IPS-15b (cell line): ENCODE measurements around the gene ECPAS.
"Not testable (repeated sequence)": the region's sequence is repeated elsewhere in the genome, so short reads cannot be mapped to it uniquely, and the experiment has no call there.

Experiments
- H3K27me3 ChIP-seq: one replicate; pipeline ENCODE4 v1.6.1; 2013; ENCODE audit warnings: low read length; ENCODE audit not compliant: control insufficient read depth, insufficient read depth
- H3K36me3 ChIP-seq: one replicate; pipeline ENCODE4 v1.6.1; 2013; ENCODE audit warnings: low read length; ENCODE audit not compliant: control insufficient read depth, insufficient read depth
- H3K4me1 ChIP-seq: one replicate; pipeline ENCODE4 v1.6.1; 2013; ENCODE audit warnings: mild to moderate bottlenecking, low read length; ENCODE audit not compliant: control insufficient read depth, insufficient read depth
- H3K4me3 ChIP-seq: one replicate; pipeline ENCODE4 v1.5.1; 2013; ENCODE audit warnings: low read depth, low read length
- H3K9ac ChIP-seq: one replicate; pipeline ENCODE4 v1.6.1; 2013; ENCODE audit warnings: low read depth, mild to moderate bottlenecking, low read length
- H3K9me3 ChIP-seq: one replicate; pipeline ENCODE4 v1.6.1; 2013; ENCODE audit warnings: mild to moderate bottlenecking, low read length; ENCODE audit not compliant: control insufficient read depth, insufficient read depth

Gene ECPAS

DNA sequence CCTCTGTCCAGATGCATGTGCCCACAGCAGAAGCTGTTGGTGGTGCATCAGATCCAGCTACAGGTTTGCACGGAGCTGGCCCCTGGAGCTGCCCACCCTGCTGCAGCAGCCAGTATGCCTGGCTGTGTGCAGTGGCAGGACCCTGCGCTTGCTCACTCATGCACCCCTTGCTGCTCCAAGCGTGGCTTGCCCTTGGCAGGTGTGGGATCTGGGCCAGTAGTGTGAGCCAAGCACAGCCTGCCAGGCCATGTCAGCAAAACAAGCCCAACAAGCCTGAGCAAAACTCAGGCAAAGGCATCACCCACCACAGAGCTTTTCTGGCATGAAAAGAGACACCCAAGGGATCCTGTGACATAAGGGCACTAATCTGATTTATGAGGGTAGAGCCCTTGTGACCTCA is 18.3 kb upstream of the ECPAS start:
- Histone ChIP-seq H3K4me1 (no peaks in the 10 kb centered on the region), H3K27me3 (no peaks in the 10 kb centered on the region), H3K4me3 (no peak overlapping the region), H3K36me3 (no peaks in the 10 kb centered on the region), H3K9me3 (no peaks in the 10 kb centered on the region), H3K9ac (no peak overlapping the region)

DNA sequence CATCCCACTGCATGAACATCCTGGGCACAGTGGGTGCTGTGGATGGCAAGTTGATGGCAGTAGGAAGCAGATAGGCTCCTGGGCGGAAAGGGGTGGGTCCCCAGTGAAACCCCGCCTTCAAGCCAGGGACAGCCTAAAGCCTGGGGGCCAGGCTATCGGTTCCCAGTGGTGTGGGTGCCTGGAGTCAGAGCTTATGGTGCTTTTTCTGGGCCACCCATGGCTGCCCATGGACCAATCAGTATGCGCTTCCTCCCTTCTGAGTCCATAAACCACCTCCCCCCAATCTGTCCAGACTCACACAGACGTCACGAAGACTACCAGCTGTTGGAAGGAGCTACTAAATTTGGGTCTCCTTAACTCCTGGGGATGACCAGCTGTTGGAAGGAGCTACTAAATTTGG is 17.5 kb upstream of the ECPAS start:
- H3K27me3 ChIP-seq = no peaks in the 10 kb centered on the region
- no peaks in the 10 kb centered on the region for H3K4me1 ChIP-seq
- H3K9ac ChIP-seq = no peak overlapping the region
- H3K9me3 ChIP-seq = no peaks in the 10 kb centered on the region
- H3K36me3 ChIP-seq = no peaks in the 10 kb centered on the region
- no peak overlapping the region for H3K4me3 ChIP-seq

DNA sequence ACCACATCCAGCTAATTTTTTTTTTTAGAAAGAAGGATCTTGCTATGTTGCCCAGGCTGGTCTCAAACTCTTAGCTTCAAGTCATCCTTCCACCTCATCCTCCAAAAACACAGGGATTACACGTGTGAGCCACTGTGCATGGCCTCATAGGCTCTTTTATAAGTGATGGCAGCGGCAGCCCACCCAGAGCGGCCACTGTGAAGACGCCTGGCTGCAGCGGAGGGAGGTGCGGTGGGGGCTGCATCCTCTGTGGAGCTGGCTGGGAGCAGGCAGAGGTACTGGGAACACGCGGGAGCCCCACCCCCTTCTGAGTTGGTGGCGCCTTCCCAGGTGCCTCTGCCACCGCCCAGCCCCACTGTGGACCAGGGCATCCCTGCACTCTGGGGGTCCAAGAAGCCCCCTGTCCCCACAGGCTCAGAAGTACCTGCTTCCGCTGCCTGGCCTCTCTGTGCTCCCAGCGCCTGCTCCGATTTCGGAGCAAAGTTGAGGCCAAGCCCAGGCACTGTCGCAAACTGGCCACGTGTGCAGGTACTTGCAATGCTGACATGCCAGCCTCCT is 16.9 kb upstream of the ECPAS start:
- H3K9me3 ChIP-seq = no peaks in the 10 kb centered on the region
- no peaks in the 10 kb centered on the region for H3K27me3 ChIP-seq
- H3K4me1 ChIP-seq = no peaks in the 10 kb centered on the region
- H3K36me3 ChIP-seq = no peaks in the 10 kb centered on the region
- H3K4me3 ChIP-seq = no peak overlapping the region
- no peak overlapping the region for H3K9ac ChIP-seq

DNA sequence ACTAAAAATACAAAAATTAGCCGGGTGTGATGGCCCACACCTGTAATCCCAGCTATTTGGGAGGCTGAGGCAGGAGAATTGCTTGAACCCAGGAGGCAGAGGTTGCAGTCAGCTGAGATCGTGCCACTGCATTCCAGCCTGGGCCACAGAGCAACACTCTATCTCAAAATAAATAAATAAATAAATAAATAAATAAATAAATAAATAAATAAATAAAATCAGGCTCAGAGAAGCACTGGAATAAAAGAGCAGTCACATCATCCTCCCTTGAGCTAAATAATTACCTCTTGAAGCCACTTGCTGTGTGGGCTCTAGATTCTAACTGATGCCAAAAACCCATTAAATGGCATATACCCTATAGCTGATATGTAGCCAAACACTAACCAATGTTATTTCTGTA is 13.0 kb upstream of the ECPAS start:
- not testable (repeated sequence) for H3K9ac ChIP-seq, H3K36me3 ChIP-seq, H3K9me3 ChIP-seq, H3K27me3 ChIP-seq, H3K4me1 ChIP-seq, H3K4me3 ChIP-seq

DNA sequence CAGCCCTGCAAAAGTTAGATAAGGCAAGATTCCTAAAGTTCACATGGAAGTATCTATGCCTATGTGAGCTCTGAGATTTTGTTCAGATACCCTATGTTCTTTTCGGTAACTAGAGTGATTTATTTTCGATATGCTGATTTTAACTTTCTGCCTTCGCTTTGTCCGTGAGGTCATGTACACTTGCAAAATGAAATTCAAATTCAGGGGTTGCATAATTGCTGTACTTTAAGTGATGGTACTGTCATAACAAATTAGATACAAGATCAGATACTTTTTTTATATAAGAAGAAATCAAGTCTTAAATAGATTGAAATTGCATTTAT is 350 bp upstream of the ECPAS start:
- H3K27me3 ChIP-seq = no peaks in the 10 kb centered on the region
- H3K9ac ChIP-seq = peak overlapping the region; percentile 82
- H3K36me3 ChIP-seq = no peaks in the 10 kb centered on the region
- H3K4me3 ChIP-seq = peak overlapping the region; percentile 71
- H3K4me1 ChIP-seq = peaks cover 3% of the 10 kb centered on the region
- H3K9me3 ChIP-seq = no peaks in the 10 kb centered on the region

DNA sequence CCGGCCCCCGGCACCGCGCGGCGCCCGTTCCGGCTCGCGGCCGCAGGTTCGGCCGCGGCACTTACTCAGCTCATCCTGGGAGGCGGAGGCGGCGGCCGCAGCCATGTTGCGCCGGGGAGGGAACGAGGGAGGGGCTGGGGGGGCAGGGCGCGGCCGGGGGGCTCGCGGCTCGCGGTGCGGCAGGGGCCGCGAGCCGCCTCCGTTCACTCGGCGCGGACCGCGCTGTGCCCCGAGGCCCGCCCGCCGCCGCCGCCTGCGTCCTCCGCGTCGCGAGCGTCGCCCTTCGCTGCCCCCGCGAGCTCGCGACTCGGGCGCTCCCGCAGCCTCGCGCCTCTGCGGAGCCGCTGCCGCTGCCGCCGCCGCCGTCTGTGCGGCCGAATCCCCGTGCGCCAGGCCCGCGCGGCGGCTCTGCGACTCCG is 735 bp downstream of the ECPAS start:
- no peak overlapping the region for H3K4me3 ChIP-seq
- H3K36me3 ChIP-seq = no peaks in the 10 kb centered on the region
- no peak overlapping the region for H3K9ac ChIP-seq
- no peaks in the 10 kb centered on the region for H3K27me3 ChIP-seq
- H3K9me3 ChIP-seq = no peaks in the 10 kb centered on the region
- peaks cover 3% of the 10 kb centered on the region for H3K4me1 ChIP-seq

DNA sequence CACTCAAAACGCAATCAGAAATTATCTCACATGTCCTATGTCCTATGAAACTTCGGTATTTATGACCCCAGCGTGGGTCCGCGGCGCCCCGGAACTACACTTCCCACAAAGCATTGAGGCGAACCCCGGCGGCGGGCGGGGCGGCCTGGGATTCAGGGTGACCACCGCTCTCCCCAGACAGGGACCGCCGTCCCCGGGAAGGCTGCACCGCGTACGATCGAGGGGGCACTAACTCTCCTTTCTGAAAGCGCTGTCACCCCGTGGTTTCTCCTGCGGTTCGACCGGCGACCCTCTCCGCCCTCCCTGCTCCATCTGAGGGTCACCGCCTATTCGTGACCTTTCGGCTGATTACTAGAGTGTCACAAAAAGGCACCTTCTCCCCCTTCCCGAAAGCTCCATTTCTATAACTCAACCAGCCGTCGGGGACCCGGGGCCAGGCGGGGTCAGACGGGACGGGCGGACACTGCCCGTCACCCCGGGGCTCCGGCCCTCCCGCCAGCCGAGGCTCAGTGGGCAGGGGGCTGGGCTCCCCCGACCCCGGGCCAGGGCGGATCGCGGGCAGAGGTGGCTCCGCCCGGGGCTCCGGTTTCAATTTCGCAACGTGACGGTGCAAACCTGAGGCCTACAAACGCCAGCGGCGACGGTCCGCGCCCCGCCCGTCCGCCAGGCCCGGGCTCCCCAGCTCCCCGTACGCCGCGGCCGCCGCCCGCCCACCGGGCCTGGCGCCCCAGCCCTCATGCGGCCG is 1.3 kb downstream of the ECPAS start:
- Histone ChIP-seq H3K27me3 (no peaks in the 10 kb centered on the region), H3K4me3 (peak overlapping the region; percentile 80), H3K9ac (no peak overlapping the region), H3K36me3 (no peaks in the 10 kb centered on the region), H3K9me3 (no peaks in the 10 kb centered on the region), H3K4me1 (peaks cover 3% of the 10 kb centered on the region)

DNA sequence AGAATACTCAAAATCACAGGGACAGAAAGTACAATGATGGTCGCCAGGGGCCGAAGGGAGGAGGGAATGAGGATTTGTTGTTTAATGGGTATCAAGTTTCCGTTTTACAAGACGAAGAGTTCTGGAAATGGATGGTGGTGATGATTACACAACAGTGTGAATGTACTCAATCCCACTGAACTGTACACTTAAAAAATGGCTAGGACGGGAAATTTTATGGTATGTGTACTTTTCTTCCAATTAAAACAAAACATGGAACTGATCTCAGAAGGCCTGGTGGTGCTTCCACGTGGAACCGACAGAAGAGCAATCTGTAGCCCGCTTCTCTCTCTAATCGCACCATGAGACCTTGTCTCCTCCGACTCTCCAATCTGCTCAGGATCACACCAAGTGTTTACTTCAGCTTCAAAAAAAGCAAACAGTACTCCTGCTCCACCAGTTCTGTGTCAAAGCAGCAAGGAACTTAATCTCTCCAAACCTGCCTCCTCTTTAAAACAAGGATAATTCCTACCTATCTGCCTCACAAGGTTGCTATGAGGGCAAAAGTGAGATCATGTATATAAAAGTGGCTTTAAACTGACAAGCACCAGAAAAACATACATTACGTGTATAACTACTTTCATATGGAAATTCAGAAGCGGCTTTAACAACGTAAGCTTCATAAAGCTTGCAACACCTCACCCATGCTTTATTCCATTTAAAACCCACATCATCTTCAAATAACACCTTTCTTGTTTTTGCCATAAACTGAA is 2.1 kb downstream of the ECPAS start:
- H3K27me3 ChIP-seq = no peaks in the 10 kb centered on the region
- no peak overlapping the region for H3K9ac ChIP-seq
- peak overlapping the region; percentile 80 for H3K4me3 ChIP-seq
- no peaks in the 10 kb centered on the region for H3K36me3 ChIP-seq
- H3K4me1 ChIP-seq = peaks cover 3% of the 10 kb centered on the region
- no peaks in the 10 kb centered on the region for H3K9me3 ChIP-seq

DNA sequence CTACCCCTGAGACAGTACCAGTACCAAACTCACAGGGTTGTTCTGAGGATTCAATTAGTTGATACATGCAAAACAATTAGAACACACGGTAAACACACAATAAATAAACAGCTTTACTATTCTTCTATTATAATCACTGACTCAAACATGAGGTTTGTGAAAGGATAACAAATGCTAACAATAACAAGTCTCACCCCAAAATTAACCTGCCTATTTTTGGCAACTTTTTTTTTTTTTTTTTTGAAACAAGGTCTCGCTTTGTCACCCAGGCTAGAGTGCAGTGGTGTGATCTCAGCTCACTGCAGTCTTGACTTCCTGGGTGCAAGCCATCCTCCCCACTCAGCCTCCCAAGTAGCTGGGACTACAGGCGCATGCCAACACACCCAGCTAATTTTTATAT is 6.5 kb downstream of the ECPAS start:
- no peak overlapping the region for H3K9ac ChIP-seq
- no peaks in the 10 kb centered on the region for H3K9me3 ChIP-seq
- H3K4me1 ChIP-seq = peaks cover 10% of the 10 kb centered on the region
- H3K36me3 ChIP-seq = no peaks in the 10 kb centered on the region
- no peak overlapping the region for H3K4me3 ChIP-seq
- H3K27me3 ChIP-seq = no peaks in the 10 kb centered on the region

DNA sequence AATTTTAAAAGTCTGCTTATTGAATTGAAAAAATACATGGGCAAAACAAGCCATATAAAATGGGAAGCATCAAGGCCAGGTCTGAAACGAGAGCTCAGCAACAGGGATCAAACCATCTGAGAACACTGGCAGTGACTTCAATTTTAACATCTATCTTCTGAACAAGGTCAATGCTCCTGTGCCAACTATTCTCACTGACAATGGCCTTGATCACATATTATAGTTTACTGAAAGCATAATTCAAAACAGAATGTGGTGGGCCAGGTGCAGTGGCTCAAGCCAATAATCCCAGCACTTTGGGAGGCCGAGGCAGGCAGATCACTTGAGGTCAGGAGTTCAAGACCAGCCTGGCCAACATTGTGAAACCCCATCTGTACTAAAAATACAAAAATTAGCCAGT is 9.0 kb downstream of the ECPAS start:
- H3K4me3 ChIP-seq = no peak overlapping the region

DNA sequence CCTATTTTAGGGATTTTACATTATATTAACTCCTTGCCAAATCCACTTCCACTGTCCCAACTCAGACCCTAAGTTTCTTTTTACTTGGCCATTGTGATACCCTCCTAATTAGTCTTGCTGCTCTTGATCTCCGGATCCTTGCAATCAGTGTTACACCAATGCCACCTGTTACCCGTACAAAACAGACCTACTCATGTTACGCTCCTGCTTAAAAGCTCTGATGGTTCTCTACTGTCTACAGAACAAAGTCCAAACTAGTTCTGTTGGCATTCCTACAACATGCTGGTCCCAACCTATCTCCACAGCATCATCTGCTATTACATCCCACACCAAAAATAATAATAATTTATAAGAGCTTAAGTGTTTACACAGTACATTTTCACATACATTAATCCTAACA is 9.8 kb downstream of the ECPAS start:
- Histone ChIP-seq H3K27me3 (no peaks in the 10 kb centered on the region), H3K4me3 (no peak overlapping the region), H3K36me3 (no peaks in the 10 kb centered on the region), H3K9ac (no peak overlapping the region), H3K9me3 (no peaks in the 10 kb centered on the region), H3K4me1 (peaks cover 15% of the 10 kb centered on the region)

More for the DNA sequence above, 9.0 kb downstream of the ECPAS start:
- Histone ChIP-seq H3K9me3 (no peaks in the 10 kb centered on the region), H3K36me3 (no peaks in the 10 kb centered on the region), H3K27me3 (no peaks in the 10 kb centered on the region), H3K9ac (no peak overlapping the region), H3K4me1 (peaks cover 15% of the 10 kb centered on the region)

DNA sequence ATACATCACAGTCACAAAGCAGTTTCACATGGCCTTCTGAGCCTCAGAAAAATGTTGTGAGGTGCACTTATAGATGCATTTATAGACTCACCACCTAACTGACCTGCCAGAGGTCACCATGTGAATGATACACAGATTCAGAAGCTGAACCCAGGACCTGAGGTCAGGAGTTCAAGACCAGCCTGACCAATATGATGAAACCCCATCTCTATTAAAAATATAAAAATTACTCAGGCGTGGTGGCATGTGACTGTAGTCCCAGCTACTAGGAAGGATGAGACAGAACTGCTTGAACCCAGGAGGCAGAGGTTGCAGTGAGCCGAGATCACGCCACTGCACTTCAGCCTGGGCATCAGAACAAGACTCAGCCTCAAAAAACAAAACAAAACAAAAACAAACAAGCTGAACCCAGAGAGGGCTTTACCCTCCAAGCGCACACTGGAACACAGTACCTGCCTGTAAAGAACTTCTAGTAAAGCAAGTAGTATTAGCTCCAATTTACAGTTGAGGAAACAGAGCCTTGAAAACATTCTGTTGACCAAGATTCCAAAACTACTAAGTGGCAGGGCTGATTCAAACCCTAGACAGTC is 16.3 kb downstream of the ECPAS start:
- H3K4me1 ChIP-seq = peaks cover 12% of the 10 kb centered on the region
- no peaks in the 10 kb centered on the region for H3K9me3 ChIP-seq
- H3K27me3 ChIP-seq = no peaks in the 10 kb centered on the region
- no peak overlapping the region for H3K4me3 ChIP-seq
- H3K36me3 ChIP-seq = no peaks in the 10 kb centered on the region
- no peak overlapping the region for H3K9ac ChIP-seq
